B cell (primary cell): ENCODE measurements around the gene RCSD1. TPM values are rescaled to one million over a fixed set of nuclear protein-coding genes. Genes with fewer than 3 reads are reported as not detected.

Source experiments
- ATAC-seq: fragments of 200-7000 bp; cut with Tn5 transposase; one replicate; pipeline ENCODE4 v1.10.0; 2021; ENCODE audit warnings: low read depth, mild to moderate bottlenecking, moderate number of reproducible peaks, moderate library complexity
- CTCF ChIA-PET: fragments of 350-600 bp; sonication (Branson Sonifier 250); formaldehyde crosslinking; loops from one replicate; lab custom pipeline; 2021; ENCODE audit warnings: antibody characterized with exemption, inconsistent platforms; lab: Charles Lee
- POLR2A ChIA-PET: fragments of 350-600 bp; sonication (Branson Sonifier 250); formaldehyde crosslinking; loops from one replicate; lab custom pipeline; 2021; ENCODE audit warnings: antibody characterized with exemption; lab: Charles Lee
- DNase-seq: peaks from one replicate; pipeline ENCODE4 v3.0.0; 2013
- H2AFZ ChIP-seq: 2 replicates; pipeline ENCODE4 v1.6.1; 2012; ENCODE audit warnings: mild to moderate bottlenecking, low read depth, low read length; ENCODE audit not compliant: insufficient read depth, poor library complexity, severe bottlenecking
- H3K27ac ChIP-seq, 2 donors: 1 replicate in 1 of 2; 2 replicates in 1 of 2; pipeline ENCODE4 v1.5.1; 2012 to 2013; ENCODE audit warnings: low read length in 2 of 2, mild to moderate bottlenecking in 2 of 2, moderate library complexity in 1 of 2
- H3K27me3 ChIP-seq, 4 experiments: fragments of 200-600 bp in 1 of 4; sonication (generic) in 1 of 4; replicated peaks in 1 of 4; 1 replicate in 2 of 4; 2 replicates in 2 of 4; pipeline versions ENCODE4 v1.6.1 to v1.7.0; 2013 to 2016; ENCODE audit warnings: low read length in 3 of 4, mild to moderate bottlenecking in 2 of 4, mixed read lengths in 1 of 4, moderate library complexity in 1 of 4; ENCODE audit not compliant: insufficient read depth in 4 of 4, control insufficient read depth in 3 of 4; ENCODE audit errors: control extremely low read depth in 1 of 4
- H3K36me3 ChIP-seq, 2 experiments: replicated peaks in 1 of 2; 1 replicate in 1 of 2; 2 replicates in 1 of 2; pipeline versions ENCODE4 v1.6.1 to v1.7.1; 2013; ENCODE audit warnings: low read length in 1 of 2; ENCODE audit not compliant: insufficient read depth in 2 of 2, control insufficient read depth in 1 of 2; ENCODE audit errors: control extremely low read depth in 1 of 2, extremely low read depth in 1 of 2
- H3K4me1 ChIP-seq, 2 donors: fragments of 200-600 bp in 1 of 2; sonication (generic) in 1 of 2; 1 replicate in 1 of 2; 2 replicates in 1 of 2; pipeline versions ENCODE4 v1.5.1 to v1.6.1; 2013 to 2017; ENCODE audit warnings: low read length in 2 of 2; ENCODE audit not compliant: control insufficient read depth in 2 of 2, insufficient read depth in 2 of 2
- H3K4me2 ChIP-seq: replicated peaks from 2 replicates; pipeline ENCODE3; 2012; ENCODE audit warnings: mild to moderate bottlenecking, low read depth, low read length; ENCODE audit not compliant: poor library complexity, severe bottlenecking
- H3K4me3 ChIP-seq, 5 experiments: fragments of 200-600 bp in 1 of 5; sonication (generic) in 1 of 5; 1 replicate in 3 of 5; 2 replicates in 2 of 5; pipeline versions ENCODE4 v1.5.1 to v1.7.0; 2011 to 2016; ENCODE audit warnings: low read length in 4 of 5, mild to moderate bottlenecking in 4 of 5, low read depth in 2 of 5, control low read depth in 1 of 5, moderate library complexity in 1 of 5; ENCODE audit not compliant: insufficient read depth in 1 of 5; ENCODE audit errors: control extremely low read depth in 1 of 5, extremely low read depth in 1 of 5
- H3K79me2 ChIP-seq: fragments of 200-600 bp; sonication (generic); one replicate; pipeline ENCODE4 v1.6.0; 2016; ENCODE audit warnings: low read length; ENCODE audit not compliant: control insufficient read depth, insufficient read depth
- H3K9ac ChIP-seq: fragments of 200-600 bp; sonication (generic); 2 replicates; pipeline ENCODE4 v1.6.1; 2017; ENCODE audit warnings: mild to moderate bottlenecking, low read length, moderate library complexity
- H3K9me3 ChIP-seq, 3 donors: one replicate each; pipeline versions ENCODE4 v1.6.1 to v1.7.1; 2013; ENCODE audit warnings: low read length in 2 of 3; ENCODE audit not compliant: control insufficient read depth in 2 of 3, insufficient read depth in 1 of 3; ENCODE audit errors: control extremely low read depth in 1 of 3
- H4K20me1 ChIP-seq: 2 replicates; pipeline ENCODE4 v1.6.0; 2012; ENCODE audit warnings: mild to moderate bottlenecking, low read length; ENCODE audit not compliant: insufficient read depth, control insufficient read depth, poor library complexity, severe bottlenecking
- H3K27ac Mint-ChIP-seq: one replicate; pipeline ENCODE4 v1.8.0; 2021; ENCODE audit warnings: mixed read lengths
- H3K27me3 Mint-ChIP-seq: one replicate; pipeline ENCODE4 v1.8.0; 2021; ENCODE audit warnings: mixed read lengths
- H3K4me1 Mint-ChIP-seq: one replicate; pipeline ENCODE4 v1.8.0; 2021; ENCODE audit warnings: mixed read lengths
- H3K4me3 Mint-ChIP-seq: one replicate; pipeline ENCODE4 v1.8.0; 2021; ENCODE audit warnings: mixed read lengths
- H3K9me3 Mint-ChIP-seq: one replicate; pipeline ENCODE4 v1.8.0; 2022; ENCODE audit warnings: mixed read lengths; ENCODE audit not compliant: insufficient read depth
- EZH2 ChIP-seq: IDR thresholded peaks from 2 replicates; pipeline ENCODE4 v1.6.1; 2012; ENCODE audit warnings: borderline replicate concordance, low read depth, mild to moderate bottlenecking, moderate library complexity, low read length; ENCODE audit not compliant: insufficient read depth, poor library complexity, severe bottlenecking
- WGBS: methylation state at CpG from one replicate; pipeline ENCODE4 v1.1.5; 2013; ENCODE audit warnings: missing lambda C conversion rate; ENCODE audit not compliant: insufficient coverage; 5-methylcytosine and 5-hydroxymethylcytosine counted together
- intact Hi-C: fragments of 100-400 bp; cut with micrococcal nuclease; formaldehyde crosslinking; loops from one replicate; pipeline ENCODE4 v1.10.0; 2022
- polyA plus RNA-seq: library from polyadenylated mRNA; depleted of rRNA; stranded (reverse); fragments of >200 nt; gene quantifications from 2 replicates; pipeline ENCODE4 v1.2.3, GENCODE V29; 2012
- total RNA-seq, 2 donors: library from RNA; stranded (reverse); fragments of 120-200 nt in 1 of 2; gene quantifications; 1 replicate in 1 of 2; 2 replicates in 1 of 2; pipeline versions ENCODE4 v1.2.3 to v1.2.4, GENCODE V29; 2013 to 2022
- TF ChIP-seq, protein P1 (sequence below): fragments of 200-600 bp; IDR thresholded peaks from one replicate; pipeline ENCODE4 v1.8.0; 2022; ENCODE audit warnings: antibody characterized with exemption, mild to moderate bottlenecking

RCSD1 gene
- total and polyA plus RNA-seq, 2 donors (not counting 1 experiment from before 2014, with no cell fraction given) = 129 to 525 TPM

DNA sequence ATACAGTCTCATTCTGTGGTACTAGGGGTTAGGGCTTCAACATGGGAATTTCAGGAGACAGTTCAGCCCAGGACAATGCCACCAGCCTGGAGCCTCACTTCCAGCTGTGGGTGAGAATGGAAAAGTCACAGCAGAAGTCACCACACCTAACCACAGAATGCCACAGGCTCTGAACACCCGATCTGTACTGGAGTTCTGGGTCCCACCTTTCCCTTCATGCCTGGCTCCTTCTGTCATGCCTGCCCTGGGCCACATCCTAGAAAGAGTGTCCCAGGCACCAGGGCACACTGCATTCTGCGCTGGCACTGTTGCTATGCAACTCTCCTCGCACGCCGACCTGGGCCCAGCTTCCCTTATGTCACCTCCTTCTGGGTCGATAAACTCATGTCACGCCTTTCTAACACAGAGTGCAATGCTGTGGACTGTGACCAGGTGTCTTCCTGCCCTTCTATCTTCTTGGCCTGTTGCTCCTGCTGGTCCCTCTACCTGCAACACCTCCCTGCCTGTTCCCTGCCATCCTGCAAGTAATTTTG is 21.2 kb downstream of the RCSD1 start:
- Histone ChIP-seq H4K20me1 (peaks cover 93% of the 10 kb centered on the region), H3K9me3 (no peaks in the 10 kb centered on the region), H3K4me2 (peak overlapping the region; percentile 58), H2AFZ (no peak overlapping the region), H3K27ac (peak overlapping the region; percentile 76 to 83), H3K4me1 (peaks cover 79 to 83% of the 10 kb centered on the region in 2 donors), H3K79me2 (peaks cover 100% of the 10 kb centered on the region), H3K9ac (peak overlapping the region; percentile 30), H3K27me3 (no peaks in the 10 kb centered on the region), H3K36me3 (peaks cover 8 to 53% of the 10 kb centered on the region in 2 experiments), H3K4me3 (peak overlapping the region in 1 of 5 experiments; percentile 28)
- intact Hi-C loops = loop anchor here (2.0 to 5.0 kb wide), 4 partner anchors 18 to 38 kb away; no protein-coding TSS in a partner anchor
- peak overlapping the region; percentile 84 for H3K4me3 Mint-ChIP-seq
- no peak for TF ChIP-seq EZH2
- TF ChIP-seq, protein P1, sequence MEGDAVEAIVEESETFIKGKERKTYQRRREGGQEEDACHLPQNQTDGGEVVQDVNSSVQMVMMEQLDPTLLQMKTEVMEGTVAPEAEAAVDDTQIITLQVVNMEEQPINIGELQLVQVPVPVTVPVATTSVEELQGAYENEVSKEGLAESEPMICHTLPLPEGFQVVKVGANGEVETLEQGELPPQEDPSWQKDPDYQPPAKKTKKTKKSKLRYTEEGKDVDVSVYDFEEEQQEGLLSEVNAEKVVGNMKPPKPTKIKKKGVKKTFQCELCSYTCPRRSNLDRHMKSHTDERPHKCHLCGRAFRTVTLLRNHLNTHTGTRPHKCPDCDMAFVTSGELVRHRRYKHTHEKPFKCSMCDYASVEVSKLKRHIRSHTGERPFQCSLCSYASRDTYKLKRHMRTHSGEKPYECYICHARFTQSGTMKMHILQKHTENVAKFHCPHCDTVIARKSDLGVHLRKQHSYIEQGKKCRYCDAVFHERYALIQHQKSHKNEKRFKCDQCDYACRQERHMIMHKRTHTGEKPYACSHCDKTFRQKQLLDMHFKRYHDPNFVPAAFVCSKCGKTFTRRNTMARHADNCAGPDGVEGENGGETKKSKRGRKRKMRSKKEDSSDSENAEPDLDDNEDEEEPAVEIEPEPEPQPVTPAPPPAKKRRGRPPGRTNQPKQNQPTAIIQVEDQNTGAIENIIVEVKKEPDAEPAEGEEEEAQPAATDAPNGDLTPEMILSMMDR = no peak
- CTCF ChIA-PET = interaction anchor here (1.5 to 5.0 kb wide), 4 partner anchors 13 to 51 kb away, joined by 5 to 52 read pairs (median 26); no protein-coding TSS in a partner anchor
- peaks cover 87% of the 10 kb centered on the region for H3K4me1 Mint-ChIP-seq
- no peaks in the 10 kb centered on the region for H3K9me3 Mint-ChIP-seq
- POLR2A ChIA-PET = interaction anchor here (0.6 to 2.6 kb wide), 5 partner anchors 15 to 258 kb away, joined by 3 to 13 read pairs (median 8); no protein-coding TSS in a partner anchor
- H3K27ac Mint-ChIP-seq = peak overlapping the region; percentile 94
- no peaks in the 10 kb centered on the region for H3K27me3 Mint-ChIP-seq
- ATAC-seq = peak; percentile 60
- peak; percentile 71 for DNase-seq
- WGBS = 11% methylated on average over 7 of the region's 7 CpGs
